A549 (cell line): ENCODE data around the gene CD22. TPM values are rescaled to one million over a fixed set of nuclear protein-coding genes. Genes with fewer than 3 reads are reported as not detected.

ENCODE experiments used
- ATAC-seq, 2 experiments: fragments of 200-7000 bp in 1 of 2; fragments of >200 bp in 1 of 2; cut with Nextera tagmentation in 1 of 2; cut with Tn5 transposase in 1 of 2; 3 replicates each; pipeline versions ENCODE4 v1.8.0 to v1.9.1; 2018 to 2020; ENCODE audit warnings: mild to moderate bottlenecking in 1 of 2, moderate library complexity in 1 of 2
- CTCF ChIA-PET: fragments of 300-600 bp; sonication (Branson Sonifier 250); formaldehyde crosslinking; extraction: SDS; loops from one replicate; lab custom pipeline; 2021; ENCODE audit warnings: antibody characterized with exemption, inconsistent platforms; lab: Yijun Ruan, JAX
- POLR2A ChIA-PET: fragments of 350-600 bp; formaldehyde crosslinking; extraction: SDS; loops from one replicate; lab custom pipeline; 2021; ENCODE audit warnings: antibody characterized with exemption, inconsistent platforms; lab: Yijun Ruan, JAX
- DNase-seq, 2 experiments: peaks; one replicate each; pipeline versions ENCODE4 v3.0.0 to v3.0.0-alpha.2; 2011 to 2016; ENCODE audit warnings: low read depth in 1 of 2, low spot score in 1 of 2
- FAIRE-seq: peaks from 2 replicates; lab custom pipeline; 2011; peaks lifted over from hg19 to GRCh38; lab: Jason Lieb, UNC
- H3K27ac ChIP-seq, 2 experiments: fragments of >200 bp; sonication (Bioruptor Twin); formaldehyde crosslinking; 3 replicates each; pipeline ENCODE4 v1.5.1; 2016 to 2017
- H3K4me1 ChIP-seq: fragments of >200 bp; sonication (Bioruptor Twin); formaldehyde crosslinking; 3 replicates; pipeline ENCODE4 v1.6.1; 2016
- H3K4me2 ChIP-seq: fragments of >200 bp; sonication (Bioruptor Twin); formaldehyde crosslinking; 3 replicates; pipeline ENCODE4 v1.6.1; 2016
- H3K4me3 ChIP-seq: fragments of >200 bp; sonication (Bioruptor Twin); formaldehyde crosslinking; 3 replicates; pipeline ENCODE4 v1.5.1; 2016
- H3K9me3 ChIP-seq: fragments of >200 bp; sonication (Bioruptor Twin); formaldehyde crosslinking; 3 replicates; pipeline ENCODE4 v1.6.1; 2016
- CEBPB ChIP-seq, 2 experiments: fragments of >200 bp in 1 of 2; sonication (Bioruptor Twin) in 1 of 2; formaldehyde crosslinking in 1 of 2; IDR thresholded peaks; 2 replicates each; pipeline ENCODE4 v1.6.1; 2012 to 2016
- EP300 ChIP-seq, 2 experiments: fragments of >200 bp; sonication (Bioruptor Twin); formaldehyde crosslinking; IDR thresholded peaks; 2 replicates in 1 of 2; 3 replicates in 1 of 2; pipeline ENCODE4 v1.6.1; 2016 to 2017
- HES2 ChIP-seq: fragments of >200 bp; sonication (Bioruptor Twin); formaldehyde crosslinking; IDR thresholded peaks from 2 replicates; pipeline ENCODE4 v1.6.1; 2016
- HOXA7 ChIP-seq: fragments of 250-450 bp; sonication (Bioruptor Pico); IDR thresholded peaks from 2 replicates; pipeline ENCODE4 v1.5.0; 2020; ENCODE audit warnings: mild to moderate bottlenecking, moderate library complexity
- KDM1A ChIP-seq: fragments of 200-600 bp; sonication (generic); IDR thresholded peaks from 2 replicates; pipeline ENCODE4 v1.6.1; 2016; ENCODE audit warnings: low read depth, mild to moderate bottlenecking
- MAFK ChIP-seq: fragments of 450-650 bp; IDR thresholded peaks from 2 replicates; pipeline ENCODE4 v1.6.1; 2014; ENCODE audit not compliant: partially characterized antibody
- MAX ChIP-seq: IDR thresholded peaks from 2 replicates; pipeline ENCODE4 v1.6.1; 2012
- MYC ChIP-seq: IDR thresholded peaks from 2 replicates; pipeline ENCODE4 v1.6.1; 2012; ENCODE audit warnings: mild to moderate bottlenecking, inconsistent platforms, low read length, improper control_type of control experiment, borderline replicate concordance
- NFE2L2 ChIP-seq: fragments of 150-350 bp; conservative IDR thresholded peaks from 2 replicates; pipeline ENCODE4 v1.6.1; 2014; ENCODE audit warnings: low read length
- NPAS2 ChIP-seq: fragments of 250-450 bp; sonication (Bioruptor Pico); IDR thresholded peaks from 2 replicates; pipeline ENCODE4 v1.8.0; 2022; ENCODE audit warnings: mild to moderate bottlenecking, moderate library complexity, borderline replicate concordance
- POLR2A ChIP-seq: IDR thresholded peaks from 2 replicates; pipeline ENCODE4 v1.6.1; 2012; ENCODE audit warnings: mild to moderate bottlenecking, low read length
- RARB ChIP-seq: fragments of 250-450 bp; sonication (Bioruptor Pico); IDR thresholded peaks from 2 replicates; pipeline ENCODE4 v1.8.0; 2021; ENCODE audit warnings: mild to moderate bottlenecking, moderate library complexity
- REST ChIP-seq: fragments of 200-600 bp; sonication (generic); IDR thresholded peaks from 2 replicates; pipeline ENCODE4 v1.6.1; 2016; ENCODE audit warnings: antibody characterized with exemption, mild to moderate bottlenecking, moderate library complexity
- RFX5 ChIP-seq: fragments of 450-650 bp; IDR thresholded peaks from 2 replicates; pipeline ENCODE4 v1.7.1; 2014; ENCODE audit warnings: antibody characterized with exemption, mild to moderate bottlenecking, moderate library complexity
- TP53 ChIP-seq: fragments of 250-450 bp; sonication (Bioruptor Pico); IDR thresholded peaks from 2 replicates; pipeline ENCODE4 v1.5.0; 2021; ENCODE audit warnings: mild to moderate bottlenecking, moderate library complexity
- ZC3H11A ChIP-seq: fragments of 450-650 bp; IDR thresholded peaks from 2 replicates; pipeline ENCODE4 v1.6.1; 2014; ENCODE audit warnings: antibody characterized with exemption, mild to moderate bottlenecking
- ZFP36 ChIP-seq: fragments of 450-650 bp; IDR thresholded peaks from 2 replicates; pipeline ENCODE4 v1.6.1; 2014; ENCODE audit warnings: borderline replicate concordance; ENCODE audit not compliant: partially characterized antibody
- ZNF302 ChIP-seq: fragments of 250-450 bp; sonication (Bioruptor Pico); IDR thresholded peaks from 2 replicates; pipeline ENCODE4 v1.9.0; 2021; ENCODE audit warnings: inconsistent platforms, mild to moderate bottlenecking, moderate library complexity
- WGBS: methylation state at CpG from one replicate; pipeline ENCODE4 v1.1.6; 2017; ENCODE audit errors: missing lambda C conversion rate; 5-methylcytosine and 5-hydroxymethylcytosine counted together
- polyA plus RNA-seq, 4 experiments: library from polyadenylated mRNA; depleted of rRNA in 3 of 4; stranded (reverse); fragments of >200 nt; fragmentation: RNase III in 1 of 4; extraction: RNeasy Plus Mini Kit Qiagen cat#74134 plus additional on column Dnase treatment in 1 of 4; gene quantifications; 2 replicates in 3 of 4; 3 replicates in 1 of 4; pipeline ENCODE4 v1.2.3, GENCODE V29; 2011 to 2017
- TF ChIP-seq, protein P1 (sequence below): fragments of >200 bp; sonication (Bioruptor Twin); formaldehyde crosslinking; IDR thresholded peaks from 3 replicates; pipeline ENCODE4 v1.5.1; 2016

Gene CD22
- polyA plus RNA-seq, 2 of the 4 experiments (the other 2 are of a cell fraction) = 0.05 to 0.14 TPM

GRCh38 chr19:35290381-35291127 lies 38.4 kb upstream of the CD22 start:
- FAIRE-seq (no peak), DNase-seq (no peak), ATAC-seq (0 out of 6 replicates have a peak, but pooled peaks of 1 of the 2 experiments have one; percentile 8)
- Histone ChIP-seq H3K4me3 (no peak overlapping the region), H3K4me1 (no peaks in the 10 kb centered on the region), H3K27ac (no peak overlapping the region), H3K9me3 (no peaks in the 10 kb centered on the region), H3K4me2 (no peak overlapping the region)
- POLR2A ChIA-PET = no interaction called here
- CTCF ChIA-PET = interaction anchor here (1.7 to 4.4 kb wide), 3 partner anchors 18 to 21 kb away, joined by 6 to 27 read pairs (median 14); no protein-coding TSS in a partner anchor
- 48% methylated on average over 20 of the region's 20 CpGs for WGBS
- no peak for TF ChIP-seq KDM1A
- peak; percentile 87 for TF ChIP-seq MAFK

DNA sequence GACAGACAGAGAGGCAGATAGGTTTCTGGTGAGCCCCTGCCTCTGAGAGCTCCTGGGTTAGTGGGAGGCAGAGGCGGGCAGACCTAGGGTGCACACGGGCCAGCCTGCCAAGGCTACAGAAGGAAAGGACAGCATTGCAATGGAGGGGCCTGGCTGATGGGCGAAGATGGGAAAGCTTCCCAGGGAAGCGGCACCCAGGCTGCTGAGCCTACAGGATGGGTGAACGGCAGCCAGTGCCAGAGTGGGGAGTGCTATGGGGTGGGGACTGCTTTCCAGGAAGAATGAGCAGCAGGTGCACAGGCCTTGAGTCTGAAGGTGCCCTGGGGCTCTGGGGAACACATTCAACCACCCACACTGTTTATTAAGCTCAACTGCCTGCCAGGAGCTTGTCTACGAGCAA lies 37.7 kb upstream of the CD22 start:
- Histone ChIP-seq H3K27ac (no peak overlapping the region), H3K4me3 (no peak overlapping the region), H3K4me1 (no peaks in the 10 kb centered on the region), H3K9me3 (no peaks in the 10 kb centered on the region), H3K4me2 (no peak overlapping the region)
- TF ChIP-seq RFX5 = no peak
- no peak for TF ChIP-seq HES2
- TF ChIP-seq CEBPB (IDR thresholded peaks at IDR 0.05) = no peak
- TF ChIP-seq NFE2L2 = no peak
- TF ChIP-seq MAX = no peak
- TF ChIP-seq MYC = no peak
- TF ChIP-seq, protein P1, sequence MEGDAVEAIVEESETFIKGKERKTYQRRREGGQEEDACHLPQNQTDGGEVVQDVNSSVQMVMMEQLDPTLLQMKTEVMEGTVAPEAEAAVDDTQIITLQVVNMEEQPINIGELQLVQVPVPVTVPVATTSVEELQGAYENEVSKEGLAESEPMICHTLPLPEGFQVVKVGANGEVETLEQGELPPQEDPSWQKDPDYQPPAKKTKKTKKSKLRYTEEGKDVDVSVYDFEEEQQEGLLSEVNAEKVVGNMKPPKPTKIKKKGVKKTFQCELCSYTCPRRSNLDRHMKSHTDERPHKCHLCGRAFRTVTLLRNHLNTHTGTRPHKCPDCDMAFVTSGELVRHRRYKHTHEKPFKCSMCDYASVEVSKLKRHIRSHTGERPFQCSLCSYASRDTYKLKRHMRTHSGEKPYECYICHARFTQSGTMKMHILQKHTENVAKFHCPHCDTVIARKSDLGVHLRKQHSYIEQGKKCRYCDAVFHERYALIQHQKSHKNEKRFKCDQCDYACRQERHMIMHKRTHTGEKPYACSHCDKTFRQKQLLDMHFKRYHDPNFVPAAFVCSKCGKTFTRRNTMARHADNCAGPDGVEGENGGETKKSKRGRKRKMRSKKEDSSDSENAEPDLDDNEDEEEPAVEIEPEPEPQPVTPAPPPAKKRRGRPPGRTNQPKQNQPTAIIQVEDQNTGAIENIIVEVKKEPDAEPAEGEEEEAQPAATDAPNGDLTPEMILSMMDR = no peak
- no peak for TF ChIP-seq NPAS2
- TF ChIP-seq HOXA7 (CRISPR knock-in tag) = no peak
- TF ChIP-seq TP53 = no peak
- no peak for TF ChIP-seq ZC3H11A
- no peak for TF ChIP-seq ZNF302 (CRISPR knock-in tag)
- TF ChIP-seq REST = no peak
- TF ChIP-seq ZFP36 = no peak
- ATAC-seq (no peak; a peak in 1 of 6 replicates), FAIRE-seq (no peak), DNase-seq (no peak)
- POLR2A ChIA-PET = no interaction called here
- CTCF ChIA-PET = interaction anchor here (0.5 to 4.4 kb wide), 4 partner anchors 17 to 558 kb away, joined by 3 to 27 read pairs (median 10); no protein-coding TSS in a partner anchor
- WGBS = 41% methylated on average over 6 of the region's 6 CpGs

GRCh38 chr19:35291916-35292315 lies 37.1 kb upstream of the CD22 start, which contains the start of gene MAG:
Gene MAG (plus strand): TSS chr19:35292161. CDS start chr19:35295409, 3,248 bp downstream.
- Histone ChIP-seq H3K4me3 (no peak within 1 kb of the TSS), H3K9me3 (no peaks in the 10 kb centered on the region), H3K27ac (no peak within 1 kb of the TSS), H3K4me1 (no peaks in the 10 kb centered on the region), H3K4me2 (no peak within 1 kb of the TSS)
- POLR2A ChIA-PET = no interaction called here
- CTCF ChIA-PET = interaction anchor here (1.1 to 4.4 kb wide), 3 partner anchors 10 to 22 kb away, joined by 3 to 27 read pairs (median 14); partner anchors contain the start of gene HAMP
- 25% methylated on average over 11 of the region's 12 CpGs for WGBS
- DNase-seq (no peak), ATAC-seq (no peak), FAIRE-seq (no peak)
- no peak for TF ChIP-seq HOXA7 (CRISPR knock-in tag)
- TF ChIP-seq RARB (CRISPR knock-in tag) = no peak
- TF ChIP-seq RFX5 = no peak
- TF ChIP-seq TP53 = no peak
- no peak for TF ChIP-seq EP300 (IDR thresholded peaks at IDR 0.05)
- TF ChIP-seq POLR2A = no peak
